ENCODE measurements around the gene CCDC18.
"Not testable (repeated sequence)": the region's sequence is repeated elsewhere in the genome, so short reads cannot be mapped to it uniquely, and the experiment has no call there.

Gene CCDC18

DNA sequence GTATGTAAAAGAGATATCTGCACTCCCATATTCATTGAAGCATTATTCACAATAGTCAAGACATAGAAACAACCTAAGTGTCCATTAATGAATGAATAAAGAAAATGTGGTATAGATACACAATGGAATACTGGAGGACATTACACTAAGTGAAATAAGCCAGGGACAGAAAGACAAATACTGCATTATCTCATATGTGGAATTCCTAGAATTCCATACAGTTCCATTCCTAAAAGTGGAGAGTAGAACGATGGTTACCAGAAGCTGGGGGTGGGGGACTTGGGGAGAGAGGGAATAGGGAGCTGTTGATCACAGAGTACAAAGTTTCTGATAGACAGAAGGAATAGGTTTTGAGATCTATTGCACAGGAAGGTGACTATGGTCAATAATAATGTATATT is 7.7 kb upstream of the CCDC18 start:
- DNase-seq: no peak

DNA sequence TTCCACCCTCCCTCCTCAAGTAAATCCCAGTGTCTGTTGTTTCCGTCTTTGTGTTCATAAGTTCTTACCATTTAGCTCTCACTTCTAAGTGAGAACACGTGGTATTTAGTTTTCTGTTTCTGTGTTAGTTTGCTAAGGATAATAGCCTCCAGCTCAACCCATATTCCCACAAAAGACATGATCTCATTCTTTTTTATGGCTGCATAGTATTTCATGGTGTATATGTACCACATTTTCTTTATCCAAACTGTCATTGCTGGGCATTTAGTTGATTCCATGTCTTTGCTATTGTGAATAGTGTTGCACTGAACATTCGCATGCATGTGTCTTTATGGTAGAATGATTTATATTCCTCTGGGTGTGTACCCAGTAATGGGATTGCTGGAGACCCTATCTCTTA is 5.9 kb upstream of the CCDC18 start:
- DNase-seq: not testable (repeated sequence)

DNA sequence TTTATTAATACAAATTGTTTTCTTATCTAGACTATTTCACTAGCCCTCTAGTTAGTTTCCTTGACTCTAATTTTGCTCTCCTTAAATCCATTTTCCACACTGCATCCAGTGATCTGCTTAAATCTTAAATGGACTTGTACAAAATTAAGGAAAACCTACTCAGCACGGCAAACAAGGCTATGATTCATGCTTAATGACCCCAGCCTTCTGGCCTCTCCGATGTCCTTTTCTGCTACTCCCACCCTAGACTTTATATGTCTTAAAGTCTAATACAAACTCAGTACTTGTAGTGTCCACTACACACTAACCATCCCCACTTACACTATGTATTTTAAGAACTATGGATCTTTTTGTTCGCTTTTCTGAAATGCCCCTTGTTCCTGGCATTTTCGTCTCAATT is 2.5 kb upstream of the CCDC18 start:
- DNase-seq: no peak

DNA sequence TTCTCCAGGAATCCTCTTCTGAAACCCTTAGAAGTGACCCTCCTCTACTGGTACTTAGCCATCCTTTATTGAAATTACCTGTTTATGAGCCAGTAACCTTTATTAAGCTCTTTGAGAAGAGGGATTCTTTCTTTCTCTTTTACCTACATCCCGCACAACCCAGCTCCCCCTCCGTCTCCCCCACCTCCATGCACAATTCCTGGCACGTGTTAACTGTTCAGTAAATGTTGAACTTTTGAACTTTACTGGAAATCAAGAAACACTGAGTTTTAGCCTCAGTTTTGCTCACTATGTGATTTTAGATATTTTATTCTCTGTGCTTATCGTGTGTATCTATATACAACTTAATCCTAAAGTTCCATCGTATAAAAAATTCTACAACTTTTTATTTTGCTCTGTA is 2.1 kb upstream of the CCDC18 start:
- no peak for DNase-seq

DNA sequence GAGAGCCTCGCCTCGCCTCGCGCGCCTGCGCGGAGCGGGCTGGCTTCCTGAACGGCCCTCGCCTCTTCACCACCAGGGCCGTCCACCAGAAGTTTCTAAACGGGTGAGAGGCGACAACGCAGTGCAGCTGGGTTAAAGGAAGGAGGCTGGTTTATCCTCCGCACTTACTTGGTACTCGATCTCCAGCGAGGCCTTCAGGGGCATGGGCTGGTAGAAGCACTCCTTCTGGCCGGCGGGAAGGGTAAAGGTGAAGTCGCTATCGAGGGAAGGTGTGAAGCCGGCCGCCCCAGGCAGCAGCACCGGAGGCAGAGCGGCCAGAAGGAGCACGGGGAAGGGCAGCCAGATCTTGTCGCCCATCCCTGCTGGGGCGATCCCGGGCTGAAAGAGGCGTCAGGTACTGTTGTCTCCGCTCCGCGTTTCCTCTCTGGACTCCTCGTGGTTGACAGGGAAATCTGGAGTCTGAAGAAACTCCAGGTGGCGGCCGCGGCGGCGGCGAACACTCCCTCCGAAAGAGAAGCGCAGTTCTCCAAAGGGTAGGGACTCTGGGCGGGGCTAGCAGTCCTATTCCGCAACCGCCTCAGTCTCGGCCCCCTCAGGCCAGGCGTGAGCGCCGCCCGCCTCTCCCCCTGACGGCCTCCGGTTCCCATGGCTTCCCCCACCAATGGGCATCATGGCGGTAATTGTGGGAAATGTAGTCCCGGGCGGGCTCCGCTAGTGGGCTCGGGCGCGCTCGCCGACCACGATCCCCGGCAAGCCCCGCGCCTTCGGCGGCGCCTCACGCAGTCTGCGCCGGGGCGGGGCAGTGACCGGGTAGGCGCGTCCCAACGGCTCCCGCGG is 420 bp upstream of the CCDC18 start, which contains the start of gene TMED5:
TMED5 (minus strand) TSS at position 528 of the 837 bp plus-strand sequence; CDS start at position 357, 171 bp downstream.
- peak; percentile 97 for DNase-seq

DNA sequence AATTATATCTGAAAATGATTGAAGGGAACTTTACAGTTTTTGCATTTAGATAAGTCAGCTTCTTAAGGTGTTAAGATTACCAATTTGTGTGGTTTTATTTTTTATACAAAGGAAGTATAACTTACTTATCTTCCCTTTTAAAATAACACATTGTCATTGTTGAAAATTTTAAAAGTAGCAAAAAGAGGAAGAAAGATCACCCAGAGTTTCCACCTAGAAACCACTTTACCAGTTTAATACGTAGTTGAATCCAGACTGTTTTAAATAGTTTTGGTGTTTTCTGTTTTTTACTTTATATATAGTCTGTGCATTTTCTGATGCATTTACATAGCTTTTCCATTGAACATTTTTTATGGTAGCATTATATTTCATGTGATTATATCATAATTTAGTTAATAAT is 6.1 kb downstream of the CCDC18 start:
- DNase-seq: no peak

DNA sequence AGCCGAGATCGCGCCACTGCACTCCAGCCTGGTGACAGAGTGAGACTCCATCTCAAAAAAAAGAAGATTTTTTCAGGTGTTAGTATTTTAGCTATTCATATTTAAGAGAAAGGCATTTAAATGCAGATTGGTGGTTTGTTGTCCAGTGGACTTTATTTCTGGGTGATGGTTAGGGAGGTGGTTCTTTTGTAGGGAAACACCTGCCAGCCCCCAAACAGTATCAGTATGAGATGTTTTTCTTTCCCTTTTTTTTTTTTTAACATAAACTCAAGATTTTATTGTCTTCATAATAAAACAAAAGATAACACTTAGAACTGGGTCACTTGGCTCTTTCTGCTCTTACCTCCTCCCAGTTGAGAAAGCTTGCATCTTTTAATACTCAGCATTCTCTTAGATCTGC is 9.9 kb downstream of the CCDC18 start:
- DNase-seq: no peak

DNA sequence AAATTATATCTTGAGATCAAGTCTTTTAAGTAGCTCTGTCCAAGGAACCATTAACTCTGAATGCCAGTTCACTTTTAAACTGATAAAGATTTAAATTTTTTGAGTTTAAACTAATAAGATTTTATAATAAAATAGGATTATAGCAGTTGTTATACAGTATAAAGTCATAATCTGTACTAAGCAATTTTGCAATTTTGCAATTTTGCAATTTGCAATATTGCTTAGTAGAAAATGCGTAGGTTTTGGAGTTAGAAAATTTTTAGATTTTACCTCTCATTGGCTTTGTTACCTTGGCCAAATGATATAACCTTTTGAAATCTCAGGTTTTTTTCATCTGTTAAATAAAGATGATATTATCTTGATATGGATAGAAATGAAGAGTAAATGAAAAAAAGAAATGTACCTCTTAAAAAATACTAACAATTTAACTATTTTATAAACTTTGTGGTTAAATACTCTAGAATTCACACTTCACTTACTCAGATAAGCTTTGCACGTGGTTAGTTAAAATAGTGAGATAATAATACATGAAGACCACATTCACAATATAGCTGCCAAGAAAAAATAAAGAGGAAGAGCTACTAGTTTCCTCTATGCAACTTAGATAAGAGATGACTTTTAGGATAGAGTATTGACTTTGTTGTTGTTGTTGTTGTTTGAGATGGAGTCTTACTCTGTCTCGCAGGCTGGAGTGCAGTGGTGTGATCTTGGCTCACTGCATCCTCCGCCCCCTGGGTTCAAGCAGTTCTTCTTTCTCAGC is 13.9 kb downstream of the CCDC18 start:
- no peak for DNase-seq

DNA sequence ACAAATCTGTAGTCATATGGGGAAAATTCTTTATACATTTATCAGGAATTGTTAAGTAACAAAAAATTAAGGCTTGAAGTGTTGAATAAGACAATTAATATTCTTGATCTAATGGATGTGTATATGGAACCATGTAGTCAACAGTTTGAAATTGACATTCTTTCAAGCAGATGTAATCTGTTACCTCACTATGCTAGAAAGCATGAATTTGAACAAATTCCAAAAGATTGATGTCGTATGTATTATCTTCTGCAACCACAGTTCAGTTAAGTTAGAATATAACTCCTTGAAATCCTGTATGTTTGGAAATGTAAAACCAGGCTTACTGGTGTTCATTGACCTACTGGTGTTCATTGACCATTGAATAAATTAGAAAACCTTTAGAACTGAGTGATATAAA is 16.1 kb downstream of the CCDC18 start:
- DNase-seq: no peak

DNA sequence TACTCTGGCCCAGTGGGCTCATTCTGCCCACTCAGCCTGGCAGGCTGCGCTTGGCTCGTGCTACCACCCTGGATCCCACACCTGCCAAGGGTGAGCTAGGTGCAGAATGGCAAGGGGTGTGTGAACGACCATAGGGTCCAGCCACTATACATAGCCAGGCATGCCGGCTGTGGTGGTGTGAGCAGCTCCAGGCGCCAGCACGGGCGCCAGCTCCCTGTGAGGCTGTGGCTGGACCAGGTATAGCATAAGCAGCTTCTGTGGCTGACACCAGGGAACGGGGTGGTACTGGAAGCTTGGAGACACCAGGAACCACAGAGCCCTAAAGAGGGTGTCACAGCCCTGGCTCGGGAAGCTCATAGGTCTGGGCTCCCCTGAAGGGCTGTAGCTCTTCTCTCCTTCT is 18.6 kb downstream of the CCDC18 start:
- no peak for DNase-seq

DNA sequence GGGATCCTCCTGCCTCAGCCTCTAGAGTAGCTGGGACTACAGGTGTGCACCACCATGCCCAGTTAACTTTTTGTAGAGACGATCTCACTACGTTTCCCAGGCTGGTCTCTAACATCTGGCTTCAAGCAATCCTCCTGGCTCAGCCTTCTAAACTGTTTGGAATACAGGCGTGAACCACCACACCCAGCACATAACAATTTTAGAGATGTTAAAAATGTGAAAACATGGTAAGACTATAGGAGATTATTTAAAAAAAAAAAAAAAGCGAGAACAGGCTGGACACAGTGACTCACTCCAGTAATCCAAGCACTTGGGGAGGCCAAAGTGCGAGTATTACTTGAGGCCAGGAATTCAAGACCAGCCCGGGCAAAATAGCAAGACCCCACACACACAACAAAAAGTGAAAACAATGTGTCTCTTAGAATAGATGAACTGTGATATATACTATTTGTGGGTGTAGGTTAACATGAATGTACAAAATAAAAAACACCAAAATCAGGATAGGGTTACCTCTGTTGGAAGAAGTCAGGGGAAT is 19.6 kb downstream of the CCDC18 start:
- DNase-seq: no peak

DNA sequence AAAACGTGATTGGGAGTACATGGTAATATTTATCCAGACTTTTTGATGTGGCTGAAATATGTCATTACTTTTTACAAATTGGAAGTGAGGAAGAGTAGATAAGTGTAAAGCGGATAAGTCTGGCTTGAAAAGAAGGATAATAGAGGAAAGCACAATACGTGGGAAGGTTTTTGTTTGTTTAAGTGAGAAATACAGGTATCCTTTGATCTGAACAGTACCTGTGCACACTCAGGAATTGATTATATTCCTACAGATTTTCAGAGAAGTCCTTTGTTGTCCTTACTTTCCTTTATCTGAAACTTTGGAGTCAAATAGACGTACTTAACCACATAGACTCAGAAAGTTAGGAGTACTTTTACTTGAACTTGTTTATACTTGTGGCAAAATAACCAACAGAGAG is 20.2 kb downstream of the CCDC18 start:
- no peak for DNase-seq

DNA sequence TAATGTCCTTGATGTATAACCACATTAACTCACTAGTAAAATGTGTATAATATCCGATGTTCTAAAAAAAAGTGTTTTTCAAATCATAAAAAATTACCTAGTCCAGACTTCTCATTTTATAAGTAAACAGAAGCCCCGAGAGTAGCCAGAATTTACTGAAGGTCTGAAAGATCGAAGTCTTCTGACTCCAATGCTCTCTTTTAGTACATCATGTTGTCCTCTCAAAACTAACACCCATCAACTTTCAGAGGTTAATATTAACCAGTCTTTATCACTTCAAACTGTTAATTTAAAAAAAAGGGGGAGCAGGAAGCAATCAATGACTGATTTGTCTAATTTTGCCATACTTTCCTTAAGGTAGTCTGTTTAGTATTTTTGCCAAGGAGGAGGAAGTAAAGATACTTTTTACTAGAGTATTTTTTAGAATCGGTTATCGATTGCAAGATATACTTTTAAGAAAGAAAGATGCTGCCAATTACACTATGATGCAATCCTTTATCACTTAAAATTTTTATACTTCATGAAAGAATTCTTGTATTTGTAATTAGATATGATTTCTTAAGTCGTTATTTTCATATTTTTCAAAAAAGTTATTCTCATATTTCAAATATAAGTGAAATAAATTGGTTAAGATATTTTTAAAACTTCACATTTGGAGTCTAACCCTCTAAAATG is 25.5 kb downstream of the CCDC18 start:
- DNase-seq: no peak

DNA sequence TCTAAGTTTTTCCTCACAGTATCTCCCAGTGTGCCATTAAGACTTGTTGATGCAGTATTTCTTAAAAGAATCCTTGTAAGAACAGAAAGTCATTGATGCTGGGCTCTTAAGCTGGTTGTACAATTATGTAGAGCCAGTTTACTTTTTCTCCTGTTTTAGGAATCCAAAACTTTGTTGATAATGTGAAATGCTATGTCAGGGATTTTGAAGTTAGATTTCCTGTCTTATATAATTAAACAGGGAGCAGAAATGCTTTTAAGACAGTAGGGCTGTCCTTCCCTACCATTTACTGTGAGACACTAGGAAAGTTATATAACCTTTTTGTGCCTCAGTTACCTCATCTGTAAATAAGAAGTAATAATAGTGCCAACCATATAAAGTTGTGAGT is 26.0 kb downstream of the CCDC18 start:
- DNase-seq: no peak

DNA sequence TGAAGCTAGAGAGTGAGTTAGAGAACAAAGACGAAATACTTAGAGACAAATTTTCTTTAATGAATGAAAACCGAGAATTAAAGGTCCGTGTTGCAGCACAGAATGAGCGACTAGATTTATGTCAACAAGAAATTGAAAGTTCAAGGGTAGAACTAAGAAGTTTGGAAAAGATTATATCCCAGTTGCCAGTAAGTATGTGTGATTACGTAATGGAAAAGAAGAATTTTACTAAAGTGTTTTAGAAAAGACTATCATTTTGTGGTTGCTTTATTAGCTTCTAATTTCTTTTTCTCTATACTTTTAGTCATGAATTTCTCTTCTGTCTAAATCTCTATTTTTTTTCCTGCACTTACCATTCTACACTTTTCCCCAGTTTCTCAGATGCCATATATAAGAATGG is 26.7 kb downstream of the CCDC18 start:
- DNase-seq: no peak

DNA sequence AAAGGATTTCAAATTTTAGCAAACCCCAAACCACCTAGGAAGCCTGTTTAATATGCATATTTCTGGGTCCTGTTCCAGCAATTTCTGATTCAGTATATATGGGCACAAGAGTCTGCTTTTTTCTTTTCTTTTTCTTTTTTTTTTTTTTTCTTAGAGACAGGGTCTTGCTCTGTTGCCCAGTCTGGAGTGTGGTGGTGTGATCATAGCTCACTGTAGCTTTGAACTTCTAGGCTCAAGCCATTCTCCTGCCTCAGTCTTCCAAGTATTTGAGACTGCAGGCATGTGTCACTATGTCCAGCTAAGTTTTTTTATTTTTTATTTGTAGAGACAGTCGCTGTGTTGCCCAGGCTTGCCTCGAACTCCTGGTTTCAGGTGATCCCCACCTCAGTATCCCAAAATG is 34.8 kb downstream of the CCDC18 start:
- DNase-seq: no peak

DNA sequence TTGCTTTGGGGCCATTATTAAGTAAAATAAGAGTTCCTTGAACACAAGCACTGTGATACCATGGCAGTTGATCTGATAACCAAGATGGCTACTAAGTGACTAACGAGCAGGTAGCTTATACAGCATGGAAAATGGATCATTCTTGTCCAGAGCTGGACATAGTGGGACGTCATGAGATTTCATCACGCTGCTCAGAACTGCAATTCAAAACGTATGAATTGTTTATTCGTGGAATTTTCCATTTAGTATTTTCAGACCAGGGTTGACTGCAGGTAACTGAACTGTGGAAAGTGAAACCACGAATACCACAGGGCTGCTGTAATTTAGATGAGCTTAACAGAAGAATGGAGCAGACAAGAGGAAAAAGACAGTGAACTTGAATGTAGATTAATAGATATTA is 38.9 kb downstream of the CCDC18 start:
- DNase-seq: no peak

DNA sequence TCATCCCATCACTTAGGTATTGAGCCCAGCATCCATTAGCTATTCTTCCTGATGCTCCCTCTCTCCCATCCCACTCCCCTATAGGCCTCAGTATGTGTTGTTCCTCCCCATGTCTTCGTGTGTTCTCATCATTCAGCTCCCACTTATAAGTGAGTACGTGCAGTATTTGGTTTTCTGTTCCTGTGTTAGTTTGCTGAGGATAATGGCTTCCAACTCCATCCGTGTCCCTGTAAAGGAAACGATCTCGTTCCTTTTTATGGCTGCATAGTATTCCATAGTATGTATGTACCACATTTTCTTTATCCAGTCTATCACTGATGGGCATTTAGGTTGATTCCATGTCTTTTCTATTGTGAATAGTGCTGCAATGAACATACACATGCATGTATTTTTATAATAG is 40.2 kb downstream of the CCDC18 start:
- not testable (repeated sequence) for DNase-seq

DNA sequence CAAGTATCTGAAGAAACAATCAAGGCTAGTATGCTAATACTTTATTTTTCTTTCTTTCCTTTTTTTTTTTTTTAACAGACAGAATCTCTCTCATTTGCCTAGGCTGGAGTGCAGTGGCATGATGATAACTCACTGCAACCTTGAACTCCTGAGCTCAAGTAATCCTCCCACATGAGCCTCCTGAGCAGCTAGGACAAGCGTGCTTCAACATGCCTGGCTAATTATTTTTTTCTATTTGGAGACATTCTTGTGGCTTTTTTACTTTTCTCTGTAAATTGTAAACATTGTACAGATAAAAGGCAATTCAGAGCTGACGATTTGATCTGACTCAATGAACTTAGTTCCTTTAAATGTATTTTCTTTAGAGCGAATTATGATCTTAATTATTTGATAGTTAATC is 41.4 kb downstream of the CCDC18 start:
- DNase-seq: no peak

DNA sequence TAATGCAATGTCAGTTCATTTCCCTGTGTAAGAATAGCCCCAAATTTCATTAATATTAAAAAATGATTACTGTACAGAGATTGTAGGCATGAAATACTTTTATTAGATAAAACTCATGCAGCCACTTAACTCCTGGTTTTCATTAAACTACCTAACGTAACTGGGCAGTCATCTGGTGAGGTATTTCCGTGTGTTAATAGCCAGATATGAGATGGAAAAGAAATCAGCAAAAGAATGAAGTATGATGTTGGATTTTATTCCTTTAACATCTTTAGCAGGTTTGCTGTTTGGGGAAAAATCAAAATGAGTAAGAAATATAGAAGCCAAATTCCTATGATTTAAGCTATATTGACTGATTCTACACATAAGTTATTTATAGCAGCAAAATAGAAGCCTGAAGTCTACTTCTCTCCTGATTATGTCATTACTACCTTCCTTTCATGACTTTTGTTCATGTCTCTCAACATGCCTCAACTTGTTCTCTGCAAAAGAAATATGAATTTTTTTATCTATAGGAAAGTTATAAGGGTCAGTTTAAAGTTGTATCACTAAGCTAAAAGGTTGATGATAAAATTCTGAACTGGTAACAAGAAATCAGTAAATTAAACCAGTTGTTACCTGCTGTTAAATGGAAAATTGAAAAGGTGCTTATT is 42.6 kb downstream of the CCDC18 start:
- DNase-seq: no peak

DNA sequence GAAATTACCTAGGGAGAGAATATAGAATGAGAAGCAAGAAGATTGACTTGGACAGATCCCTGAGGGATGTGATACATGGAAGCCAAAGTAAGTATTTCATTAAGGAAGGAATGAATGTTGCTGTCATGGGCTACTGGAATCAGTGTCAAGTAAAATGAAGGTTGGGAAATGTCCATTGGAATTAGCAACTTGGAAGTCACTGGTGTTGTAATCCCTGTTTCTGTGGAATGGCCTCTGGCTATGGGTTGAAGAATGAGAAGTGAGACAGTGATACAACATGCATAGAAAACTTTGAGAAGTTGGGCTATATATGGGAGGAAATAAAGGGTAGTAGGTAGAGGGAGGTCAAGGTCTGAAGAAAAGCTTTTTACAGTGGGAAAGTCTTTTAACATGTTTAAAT is 54.7 kb downstream of the CCDC18 start:
- no peak for DNase-seq

DNA sequence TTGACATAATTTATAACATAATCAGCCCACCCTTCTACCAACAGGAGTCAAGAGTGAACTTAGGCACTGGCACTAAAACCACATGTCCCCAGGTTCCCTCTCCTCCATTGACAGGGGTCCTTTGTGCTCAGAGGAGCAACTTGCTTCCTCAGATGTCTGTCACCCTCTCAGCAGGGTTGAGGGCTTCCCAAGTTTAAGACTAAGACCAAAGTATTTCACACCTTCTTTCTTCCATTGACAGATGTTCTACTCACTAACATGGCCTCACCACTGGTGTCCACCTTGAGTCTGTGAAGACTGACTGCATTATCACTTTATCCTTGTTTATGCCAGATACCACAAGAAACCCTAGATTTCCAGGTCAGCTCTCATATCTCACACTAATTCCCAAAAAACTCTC is 56.5 kb downstream of the CCDC18 start:
- DNase-seq: no peak

DNA sequence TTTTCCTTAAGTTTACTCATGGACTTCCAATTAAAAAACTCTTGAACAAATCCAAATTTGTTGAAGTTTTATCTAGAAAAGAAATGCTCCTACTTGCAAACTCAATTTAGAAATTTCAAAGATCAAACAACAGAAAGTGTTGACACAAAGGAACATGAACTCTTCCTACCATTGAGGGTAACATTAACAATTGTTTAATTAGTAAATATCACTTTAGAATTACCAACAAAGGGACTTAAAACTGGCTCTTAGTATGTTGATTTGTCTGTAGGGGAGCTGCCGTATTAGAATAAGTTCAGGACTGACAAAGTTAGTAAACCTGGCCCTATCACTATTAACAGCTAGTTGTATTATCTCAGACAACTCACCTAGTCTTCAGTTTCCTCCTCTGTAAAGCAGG is 57.9 kb downstream of the CCDC18 start:
- DNase-seq: no peak
